Panc1 (cell line): ENCODE data around the gene QRFP. TPM values are rescaled to one million over a fixed set of nuclear protein-coding genes. Genes with fewer than 3 reads are reported as not detected.

Experiments used
- ATAC-seq: fragments of 200-7000 bp; cut with Tn5 transposase; 2 replicates; pipeline ENCODE4 v1.9.1; 2020; ENCODE audit warnings: mild to moderate bottlenecking, moderate library complexity
- BruUV-seq: library from RNA; stranded (reverse); fragments of 400-500 nt; replicated peaks from 2 replicates; lab custom pipeline; 2021; lab: Mats Ljungman, UMichigan
- CTCF ChIA-PET: fragments of 300-600 bp; sonication (Branson Sonifier 250); formaldehyde crosslinking; loops from one replicate; lab custom pipeline; 2022; ENCODE audit warnings: antibody characterized with exemption; lab: Charles Lee
- POLR2A ChIA-PET: fragments of 300-600 bp; sonication (Branson Sonifier 250); formaldehyde crosslinking; loops from one replicate; lab custom pipeline; 2022; ENCODE audit warnings: antibody characterized with exemption; lab: Charles Lee
- DNase-seq: peaks from one replicate; pipeline ENCODE4 v3.0.0-alpha.2; 2010; ENCODE audit warnings: low read depth, low spot score
- H3K27ac ChIP-seq: 2 replicates; pipeline ENCODE4 v1.5.1; 2011; ENCODE audit warnings: mild to moderate bottlenecking, low read length, inconsistent platforms
- H3K27me3 ChIP-seq: fragments of 200-500 bp; sonication (Bioruptor generic); 2 replicates; pipeline ENCODE4 v1.6.0; 2014; ENCODE audit warnings: low read length, inconsistent platforms; ENCODE audit not compliant: control insufficient read depth, insufficient read depth
- H3K36me3 ChIP-seq: fragments of 200-500 bp; sonication (Bioruptor generic); 2 replicates; pipeline ENCODE4 v1.5.1; 2014; ENCODE audit warnings: inconsistent platforms, mild to moderate bottlenecking, low read length, moderate library complexity; ENCODE audit not compliant: control insufficient read depth, insufficient read depth
- H3K4me1 ChIP-seq: 2 replicates; pipeline ENCODE4 v1.5.1; 2011; ENCODE audit warnings: inconsistent platforms, mild to moderate bottlenecking, low read length, moderate library complexity; ENCODE audit not compliant: control insufficient read depth, insufficient read depth
- H3K4me3 ChIP-seq, 2 experiments: 2 replicates each; pipeline ENCODE4 v1.5.1; 2011 to 2012; ENCODE audit warnings: low read depth in 2 of 2, low read length in 2 of 2, mild to moderate bottlenecking in 2 of 2, inconsistent platforms in 1 of 2, moderate library complexity in 1 of 2
- H3K9me3 ChIP-seq: fragments of 200-500 bp; sonication (Bioruptor generic); 2 replicates; pipeline ENCODE4 v1.5.1; 2014; ENCODE audit warnings: low read depth, mild to moderate bottlenecking, inconsistent platforms, low read length, moderate library complexity; ENCODE audit not compliant: control insufficient read depth, insufficient read depth
- CTCF ChIP-seq: fragments of 450-650 bp; IDR thresholded peaks from 2 replicates; pipeline ENCODE4 v1.5.1; 2017; ENCODE audit warnings: mild to moderate bottlenecking
- POLR2AphosphoS5 ChIP-seq: IDR thresholded peaks from 2 replicates; pipeline ENCODE4 v1.6.1; 2012; ENCODE audit warnings: mild to moderate bottlenecking, low read depth, low read length, moderate library complexity
- REST ChIP-seq, 2 experiments: IDR thresholded peaks; 2 replicates each; pipeline ENCODE4 v1.6.1; 2011 to 2012; ENCODE audit warnings: low read depth in 2 of 2, control low read depth in 1 of 2, low read length in 1 of 2, mild to moderate bottlenecking in 1 of 2, moderate library complexity in 1 of 2; ENCODE audit not compliant: insufficient read depth in 1 of 2
- SIN3A ChIP-seq: IDR thresholded peaks from 2 replicates; pipeline ENCODE4 v1.6.1; 2012; ENCODE audit warnings: low read depth, mild to moderate bottlenecking, low read length, moderate library complexity, borderline replicate concordance; ENCODE audit not compliant: insufficient read depth
- TCF7L2 ChIP-seq: IDR thresholded peaks from 2 replicates; pipeline ENCODE4 v1.6.1; 2011; ENCODE audit warnings: mild to moderate bottlenecking, low read depth, low read length, inconsistent platforms
- in situ Hi-C: cut with HindIII; loops from 2 replicates; pipeline ENCODE4 v1.10.0; 2016; ENCODE audit warnings: low sequenced_read_pairs, low pct_unique_long_range_greater_than_20kb
- intact Hi-C: fragments of 100-400 bp; cut with micrococcal nuclease; formaldehyde crosslinking; loops from one replicate; pipeline ENCODE4 v1.10.0; 2022; ENCODE audit not compliant: unreplicated experiment
- total RNA-seq: library from RNA; stranded (reverse); gene quantifications from one replicate; pipeline ENCODE4 v1.2.1, GENCODE V29; 2021; ENCODE audit not compliant: unreplicated experiment

Gene QRFP
- total RNA-seq, 1 experiment from 2014 or later, result not detected

- no peaks in the 10 kb centered on the region for H3K27me3 ChIP-seq
- H3K36me3 ChIP-seq, result no peaks in the 10 kb centered on the region
- H3K27ac ChIP-seq, result no peak overlapping the region
- no peaks in the 10 kb centered on the region for H3K4me1 ChIP-seq
- in situ Hi-C loops, result no loop called here
- intact Hi-C loops, result no loop called here
- ChIA-PET CTCF (interaction anchor here (0.6 kb wide), 1 partner anchor 39 kb away, joined by 3 read pairs; no protein-coding TSS in a partner anchor), POLR2A (no interaction called here)
- ATAC-seq (no peak), DNase-seq (no peak)
- no peak overlapping the region for H3K4me3 ChIP-seq
- no peaks in the 10 kb centered on the region for H3K9me3 ChIP-seq
- no peak for TF ChIP-seq REST (IDR thresholded peaks at IDR 0.05; ENCODE audit: insufficient read depth in 1 of 2, low read depth in 2 of 2, low read length in 1 of 2)
- TF ChIP-seq POLR2AphosphoS5, result no peak
- BruUV-seq, result no TSS peak
These were observed 8.7 kb upstream of the QRFP start for GRCh38 chr9:130905125-130905901.

- Histone ChIP-seq H3K9me3 (no peaks in the 10 kb centered on the region), H3K27me3 (no peaks in the 10 kb centered on the region), H3K36me3 (no peaks in the 10 kb centered on the region), H3K4me3 (no peak overlapping the region), H3K27ac (no peak overlapping the region), H3K4me1 (no peaks in the 10 kb centered on the region)
- CTCF ChIA-PET, result interaction anchor here (0.6 kb wide), 1 partner anchor 39 kb away, joined by 3 read pairs; no protein-coding TSS in a partner anchor
- POLR2A ChIA-PET, result no interaction called here
- TF ChIP-seq TCF7L2 (no peak), CTCF (no peak), SIN3A (no peak), REST (IDR thresholded peaks at IDR 0.05; ENCODE audit: insufficient read depth in 1 of 2, low read depth in 2 of 2, low read length in 1 of 2) (no peak), POLR2AphosphoS5 (no peak)
- DNase-seq (no peak), ATAC-seq (no peak)
- in situ Hi-C loops, result no loop called here
- intact Hi-C loops, result no loop called here
- no TSS peak for BruUV-seq
These were observed 7.7 kb upstream of the QRFP start for GRCh38 chr9:130904070-130905044.
